ENCODE measurements around the gene PLN.

- TF ChIP-seq, protein P1, sequence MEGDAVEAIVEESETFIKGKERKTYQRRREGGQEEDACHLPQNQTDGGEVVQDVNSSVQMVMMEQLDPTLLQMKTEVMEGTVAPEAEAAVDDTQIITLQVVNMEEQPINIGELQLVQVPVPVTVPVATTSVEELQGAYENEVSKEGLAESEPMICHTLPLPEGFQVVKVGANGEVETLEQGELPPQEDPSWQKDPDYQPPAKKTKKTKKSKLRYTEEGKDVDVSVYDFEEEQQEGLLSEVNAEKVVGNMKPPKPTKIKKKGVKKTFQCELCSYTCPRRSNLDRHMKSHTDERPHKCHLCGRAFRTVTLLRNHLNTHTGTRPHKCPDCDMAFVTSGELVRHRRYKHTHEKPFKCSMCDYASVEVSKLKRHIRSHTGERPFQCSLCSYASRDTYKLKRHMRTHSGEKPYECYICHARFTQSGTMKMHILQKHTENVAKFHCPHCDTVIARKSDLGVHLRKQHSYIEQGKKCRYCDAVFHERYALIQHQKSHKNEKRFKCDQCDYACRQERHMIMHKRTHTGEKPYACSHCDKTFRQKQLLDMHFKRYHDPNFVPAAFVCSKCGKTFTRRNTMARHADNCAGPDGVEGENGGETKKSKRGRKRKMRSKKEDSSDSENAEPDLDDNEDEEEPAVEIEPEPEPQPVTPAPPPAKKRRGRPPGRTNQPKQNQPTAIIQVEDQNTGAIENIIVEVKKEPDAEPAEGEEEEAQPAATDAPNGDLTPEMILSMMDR (IDR thresholded peaks at IDR 0.05; ENCODE audit: low read length) = no peak
- TF ChIP-seq EZH2 (IDR thresholded peaks at IDR 0.05; ENCODE audit: borderline replicate concordance, low read length) = no peak
These were observed 21.9 kb upstream of the PLN start for GRCh38 chr6:118525913-118526780.

All from OCI-LY1 (cell line).